Caco-2 (cell line): Measurements from ENCODE around the gene ERBB4. TPM values are rescaled to one million over a fixed set of nuclear protein-coding genes. Genes with fewer than 3 reads are reported as not detected.
A peak's percentile ranks its signal among the peaks of the same experiment; 100 is the strongest.

Source experiments
- BruUV-seq: library from RNA; stranded (reverse); fragments of 400-500 nt; replicated peaks from 2 replicates; lab custom pipeline; 2021; lab: Mats Ljungman, UMichigan
- CTCF ChIA-PET: fragments of 300-600 bp; sonication (Branson Sonifier 250); formaldehyde crosslinking; loops from one replicate; lab custom pipeline; 2022; ENCODE audit warnings: antibody characterized with exemption; lab: Charles Lee
- POLR2A ChIA-PET: fragments of 300-600 bp; sonication (Branson Sonifier 250); formaldehyde crosslinking; loops from one replicate; lab custom pipeline; 2022; ENCODE audit warnings: antibody characterized with exemption; lab: Charles Lee
- DNase-seq, 2 experiments: peaks; one replicate each; pipeline versions ENCODE4 v3.0.0 to v3.0.0-alpha.2; 2020 to 2022
- H3K27me3 ChIP-seq: replicated peaks from 2 replicates; pipeline ENCODE4 v1.6.0; 2011; ENCODE audit warnings: low read length; ENCODE audit not compliant: control insufficient read depth, insufficient read depth
- H3K36me3 ChIP-seq: 2 replicates; pipeline ENCODE4 v1.5.1; 2011; ENCODE audit warnings: low read length; ENCODE audit not compliant: control insufficient read depth, insufficient read depth
- H3K4me1 ChIP-seq: fragments of 250-450 bp; sonication (Bioruptor Pico); 2 replicates; pipeline ENCODE4 v1.5.1; 2020; ENCODE audit warnings: mild to moderate bottlenecking
- H3K4me3 ChIP-seq: 2 replicates; pipeline ENCODE4 v1.5.1; 2011; ENCODE audit warnings: low read depth, mild to moderate bottlenecking, control low read depth, low read length
- H3K9me3 ChIP-seq: fragments of 250-450 bp; sonication (Bioruptor Pico); 2 replicates; pipeline ENCODE4 v1.5.1; 2020; ENCODE audit warnings: mild to moderate bottlenecking, moderate library complexity
- H3K27ac Mint-ChIP-seq: one replicate; pipeline ENCODE4 v1.8.0; 2022; ENCODE audit warnings: mixed read lengths; ENCODE audit not compliant: unreplicated experiment
- H3K27me3 Mint-ChIP-seq: one replicate; pipeline ENCODE4 v1.8.0; 2022; ENCODE audit warnings: mixed read lengths; ENCODE audit not compliant: insufficient read depth, unreplicated experiment
- H3K36me3 Mint-ChIP-seq: one replicate; pipeline ENCODE4 v1.8.0; 2022; ENCODE audit warnings: mild to moderate bottlenecking, mixed read lengths; ENCODE audit not compliant: insufficient read depth, unreplicated experiment
- H3K4me1 Mint-ChIP-seq: one replicate; pipeline ENCODE4 v1.8.0; 2022; ENCODE audit warnings: low read depth, mixed read lengths; ENCODE audit not compliant: unreplicated experiment
- H3K4me3 Mint-ChIP-seq: one replicate; pipeline ENCODE4 v1.8.0; 2022; ENCODE audit warnings: mild to moderate bottlenecking, moderate library complexity, mixed read lengths; ENCODE audit not compliant: unreplicated experiment
- H3K9me3 Mint-ChIP-seq: one replicate; pipeline ENCODE4 v1.8.0; 2022; ENCODE audit warnings: mixed read lengths; ENCODE audit not compliant: unreplicated experiment
- intact Hi-C: fragments of 100-400 bp; cut with micrococcal nuclease; formaldehyde crosslinking; loops from one replicate; pipeline ENCODE4 v1.10.0; 2022; ENCODE audit not compliant: unreplicated experiment
- total RNA-seq: library from RNA; stranded (reverse); gene quantifications from 2 replicates; pipeline ENCODE4 v1.2.3, GENCODE V29; 2022
- TF ChIP-seq, protein P1 (sequence below), 2 experiments: fragments of 200-600 bp in 1 of 2; IDR thresholded peaks; 1 replicate in 1 of 2; 2 replicates in 1 of 2; pipeline versions ENCODE4 v1.5.1 to v1.8.0; 2011 to 2022; ENCODE audit warnings: antibody characterized with exemption in 1 of 2, control low read depth in 1 of 2, inconsistent platforms in 1 of 2, low read depth in 1 of 2, low read length in 1 of 2, mild to moderate bottlenecking in 1 of 2, moderate library complexity in 1 of 2; ENCODE audit not compliant: insufficient read depth in 1 of 2, severe bottlenecking in 1 of 2, unreplicated experiment in 1 of 2

Gene ERBB4
- total RNA-seq, 1 experiment from 2014 or later, result not detected

GRCh38 chr2:212536817-212537725 is 1.5 kb downstream of the ERBB4 start:
- Histone ChIP-seq H3K36me3 (no peaks in the 10 kb centered on the region), H3K4me1 (peaks cover 16% of the 10 kb centered on the region), H3K4me3 (peak overlapping the region; percentile 5), H3K27me3 (peaks cover 6% of the 10 kb centered on the region), H3K9me3 (no peaks in the 10 kb centered on the region)
- Mint-ChIP-seq H3K27me3 (peaks cover 27% of the 10 kb centered on the region), H3K4me1 (peaks cover 18% of the 10 kb centered on the region), H3K36me3 (no peaks in the 10 kb centered on the region), H3K27ac (no peak overlapping the region), H3K9me3 (no peaks in the 10 kb centered on the region), H3K4me3 (peak overlapping the region; percentile 69)
- peak; percentile 16 to 34 for DNase-seq
- POLR2A ChIA-PET, result no interaction called here
- intact Hi-C loops, result no loop called here
- no TSS peak for BruUV-seq
- TF ChIP-seq, protein P1, sequence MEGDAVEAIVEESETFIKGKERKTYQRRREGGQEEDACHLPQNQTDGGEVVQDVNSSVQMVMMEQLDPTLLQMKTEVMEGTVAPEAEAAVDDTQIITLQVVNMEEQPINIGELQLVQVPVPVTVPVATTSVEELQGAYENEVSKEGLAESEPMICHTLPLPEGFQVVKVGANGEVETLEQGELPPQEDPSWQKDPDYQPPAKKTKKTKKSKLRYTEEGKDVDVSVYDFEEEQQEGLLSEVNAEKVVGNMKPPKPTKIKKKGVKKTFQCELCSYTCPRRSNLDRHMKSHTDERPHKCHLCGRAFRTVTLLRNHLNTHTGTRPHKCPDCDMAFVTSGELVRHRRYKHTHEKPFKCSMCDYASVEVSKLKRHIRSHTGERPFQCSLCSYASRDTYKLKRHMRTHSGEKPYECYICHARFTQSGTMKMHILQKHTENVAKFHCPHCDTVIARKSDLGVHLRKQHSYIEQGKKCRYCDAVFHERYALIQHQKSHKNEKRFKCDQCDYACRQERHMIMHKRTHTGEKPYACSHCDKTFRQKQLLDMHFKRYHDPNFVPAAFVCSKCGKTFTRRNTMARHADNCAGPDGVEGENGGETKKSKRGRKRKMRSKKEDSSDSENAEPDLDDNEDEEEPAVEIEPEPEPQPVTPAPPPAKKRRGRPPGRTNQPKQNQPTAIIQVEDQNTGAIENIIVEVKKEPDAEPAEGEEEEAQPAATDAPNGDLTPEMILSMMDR (IDR thresholded peaks at IDR 0.05; ENCODE audit: insufficient read depth in 1 of 2, low read depth in 1 of 2, low read length in 1 of 2, severe bottlenecking in 1 of 2, unreplicated experiment in 1 of 2), result no peak
- CTCF ChIA-PET, result interaction anchor here (0.8 kb wide), 1 partner anchor 17 kb away, joined by 4 read pairs; no protein-coding TSS in a partner anchor

GRCh38 chr2:212535996-212536816 is 2.4 kb downstream of the ERBB4 start:
- CTCF ChIA-PET, result interaction anchor here (0.8 kb wide), 1 partner anchor 16 kb away, joined by 4 read pairs; no protein-coding TSS in a partner anchor

More at GRCh38 chr2:212535996-212536816, 2.4 kb downstream of the ERBB4 start:
- Histone ChIP-seq H3K9me3 (no peaks in the 10 kb centered on the region), H3K27me3 (peaks cover 6% of the 10 kb centered on the region), H3K4me3 (no peak overlapping the region), H3K36me3 (no peaks in the 10 kb centered on the region), H3K4me1 (peaks cover 16% of the 10 kb centered on the region)
- H3K4me1 Mint-ChIP-seq, result peaks cover 18% of the 10 kb centered on the region
- H3K4me3 Mint-ChIP-seq, result peak overlapping the region; percentile 69
- H3K27ac Mint-ChIP-seq, result no peak overlapping the region
- no peaks in the 10 kb centered on the region for H3K36me3 Mint-ChIP-seq
- peaks cover 27% of the 10 kb centered on the region for H3K27me3 Mint-ChIP-seq
- TF ChIP-seq, protein P1 (IDR thresholded peaks at IDR 0.05; ENCODE audit: insufficient read depth in 1 of 2, low read depth in 1 of 2, low read length in 1 of 2, severe bottlenecking in 1 of 2, unreplicated experiment in 1 of 2), result no peak
- H3K9me3 Mint-ChIP-seq, result no peaks in the 10 kb centered on the region
- peak in 1 of 2 experiments; percentile 3 for DNase-seq
- intact Hi-C loops, result no loop called here
- no TSS peak for BruUV-seq
- POLR2A ChIA-PET, result no interaction called here
